ENCODE data around the gene ELOVL5.

- TF ChIP-seq CTCF (IDR thresholded peaks at IDR 0.05) (no peak), EP300 (IDR thresholded peaks at IDR 0.05; ENCODE audit: low read depth) (no peak), POLR2A (IDR thresholded peaks at IDR 0.05) (no peak), POLR2AphosphoS5 (IDR thresholded peaks at IDR 0.05) (no peak)
Measured at GRCh38 chr6:53331678-53332077, 17.1 kb downstream of the ELOVL5 start.
